ENCODE results near the gene SYCP1. TPM values are rescaled to one million over a fixed set of nuclear protein-coding genes. Genes with fewer than 3 reads are reported as not detected.

Gene SYCP1
- total RNA-seq, 1 donor from 2014 or later, result not detected

DNA sequence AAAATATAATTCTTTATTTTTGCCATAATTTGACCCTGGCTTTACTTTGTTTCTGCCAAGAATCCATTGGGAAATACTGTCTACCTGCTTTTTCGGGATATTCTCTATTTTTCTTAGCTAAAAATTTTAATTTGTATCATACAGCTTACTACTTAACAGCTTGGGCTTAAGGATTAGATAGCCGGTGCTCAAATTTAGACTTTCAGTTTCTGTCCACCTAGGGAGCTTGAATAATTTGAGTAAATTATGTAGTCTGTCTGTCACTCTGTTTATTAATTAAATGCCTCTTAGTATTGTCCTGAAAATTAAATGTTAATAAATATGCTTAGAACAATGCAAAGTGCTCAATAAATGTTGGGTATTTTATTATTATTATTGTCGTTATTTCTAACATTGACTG lies 6.7 kb downstream of the SYCP1 start:
- H3K4me3 Mint-ChIP-seq, result no peak overlapping the region
- no peak overlapping the region for H3K27ac Mint-ChIP-seq
- DNase-seq (ENCODE audit: extremely low spot score, unreplicated experiment), result no peak
- H3K27me3 Mint-ChIP-seq, result no peaks in the 10 kb centered on the region
- no peaks in the 10 kb centered on the region for H3K9me3 Mint-ChIP-seq
- H3K36me3 Mint-ChIP-seq, result no peaks in the 10 kb centered on the region
- TF ChIP-seq, protein P1, sequence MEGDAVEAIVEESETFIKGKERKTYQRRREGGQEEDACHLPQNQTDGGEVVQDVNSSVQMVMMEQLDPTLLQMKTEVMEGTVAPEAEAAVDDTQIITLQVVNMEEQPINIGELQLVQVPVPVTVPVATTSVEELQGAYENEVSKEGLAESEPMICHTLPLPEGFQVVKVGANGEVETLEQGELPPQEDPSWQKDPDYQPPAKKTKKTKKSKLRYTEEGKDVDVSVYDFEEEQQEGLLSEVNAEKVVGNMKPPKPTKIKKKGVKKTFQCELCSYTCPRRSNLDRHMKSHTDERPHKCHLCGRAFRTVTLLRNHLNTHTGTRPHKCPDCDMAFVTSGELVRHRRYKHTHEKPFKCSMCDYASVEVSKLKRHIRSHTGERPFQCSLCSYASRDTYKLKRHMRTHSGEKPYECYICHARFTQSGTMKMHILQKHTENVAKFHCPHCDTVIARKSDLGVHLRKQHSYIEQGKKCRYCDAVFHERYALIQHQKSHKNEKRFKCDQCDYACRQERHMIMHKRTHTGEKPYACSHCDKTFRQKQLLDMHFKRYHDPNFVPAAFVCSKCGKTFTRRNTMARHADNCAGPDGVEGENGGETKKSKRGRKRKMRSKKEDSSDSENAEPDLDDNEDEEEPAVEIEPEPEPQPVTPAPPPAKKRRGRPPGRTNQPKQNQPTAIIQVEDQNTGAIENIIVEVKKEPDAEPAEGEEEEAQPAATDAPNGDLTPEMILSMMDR (conservative IDR thresholded peaks at IDR 0.05), result no peak
- H3K4me1 Mint-ChIP-seq (ENCODE audit: unreplicated experiment), result no peaks in the 10 kb centered on the region

DNA sequence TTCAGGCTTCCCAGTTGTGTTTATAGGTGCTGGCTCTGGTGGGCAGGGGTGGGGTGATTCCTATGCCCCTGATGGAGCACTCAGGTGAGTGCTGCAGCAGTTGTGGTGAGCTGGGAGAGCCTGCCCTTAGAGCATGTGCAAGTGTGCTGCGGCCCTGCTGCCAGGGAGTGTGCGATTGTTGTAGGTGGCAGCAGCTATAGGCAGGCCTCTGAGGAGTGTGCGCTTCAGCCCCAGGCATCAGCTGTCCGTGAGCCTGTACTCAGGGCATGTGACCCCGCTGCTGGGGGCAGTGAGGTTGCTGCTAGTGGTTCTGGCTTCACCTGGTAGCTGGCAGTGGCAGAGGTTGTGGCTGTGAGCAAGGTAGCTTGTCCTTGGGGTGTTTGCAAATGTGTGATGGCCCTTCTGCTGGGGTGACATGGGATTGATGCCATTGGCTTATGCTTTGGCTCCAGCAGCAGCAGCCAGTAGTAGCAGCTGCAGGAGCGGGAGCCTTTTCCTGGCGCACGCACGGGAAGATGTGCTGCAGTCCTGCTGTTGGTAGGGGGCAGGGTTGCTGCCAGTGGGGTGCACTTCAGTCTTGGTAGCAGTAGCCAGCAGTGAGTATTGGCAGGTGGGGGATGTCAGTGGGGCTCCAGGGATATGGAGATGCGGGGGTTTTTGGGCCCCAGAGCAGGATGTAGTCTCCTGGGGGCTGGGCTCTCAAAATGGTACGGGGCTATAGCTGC lies 37.7 kb downstream of the SYCP1 start:
- TF ChIP-seq, protein P1 (conservative IDR thresholded peaks at IDR 0.05), result no peak
- Mint-ChIP-seq H3K27ac (no peak overlapping the region), H3K27me3 (peaks cover 5% of the 10 kb centered on the region), H3K9me3 (no peaks in the 10 kb centered on the region), H3K4me1 (ENCODE audit: unreplicated experiment) (no peaks in the 10 kb centered on the region), H3K4me3 (no peak overlapping the region), H3K36me3 (no peaks in the 10 kb centered on the region)
- no peak for DNase-seq (ENCODE audit: extremely low spot score, unreplicated experiment)

DNA sequence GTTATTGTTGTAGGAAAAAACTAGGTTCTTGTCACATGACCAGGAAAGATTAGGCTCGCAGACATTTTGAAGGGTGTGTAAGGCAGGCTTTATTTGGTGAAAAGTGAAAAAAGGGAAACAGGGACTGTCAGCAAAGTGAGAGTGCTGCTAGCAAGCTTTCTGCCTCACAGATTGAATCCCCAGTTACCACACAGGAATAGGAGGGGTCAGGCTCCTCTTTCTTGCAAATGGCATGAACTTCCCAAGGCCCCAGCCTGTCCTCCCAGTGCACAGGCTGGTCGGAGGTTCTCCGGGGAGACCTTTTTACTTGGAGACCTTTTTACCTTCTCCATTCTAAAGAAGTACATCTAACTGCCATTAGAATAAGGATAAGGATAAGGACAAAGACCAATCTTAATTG lies 42.1 kb downstream of the SYCP1 start:
- Mint-ChIP-seq H3K4me1 (ENCODE audit: unreplicated experiment) (peaks cover 3% of the 10 kb centered on the region), H3K9me3 (no peaks in the 10 kb centered on the region), H3K36me3 (no peaks in the 10 kb centered on the region), H3K27ac (no peak overlapping the region), H3K27me3 (peaks cover 5% of the 10 kb centered on the region), H3K4me3 (no peak overlapping the region)
- TF ChIP-seq, protein P1 (conservative IDR thresholded peaks at IDR 0.05), result no peak
- no peak for DNase-seq (ENCODE audit: extremely low spot score, unreplicated experiment)

GRCh38 chr1:114901814-114902213 lies 47.2 kb downstream of the SYCP1 start:
- H3K9me3 Mint-ChIP-seq, result peaks cover 4% of the 10 kb centered on the region
- peaks cover 5% of the 10 kb centered on the region for H3K4me1 Mint-ChIP-seq (ENCODE audit: unreplicated experiment)
- H3K27ac Mint-ChIP-seq, result no peak overlapping the region
- H3K27me3 Mint-ChIP-seq, result peaks cover 6% of the 10 kb centered on the region
- TF ChIP-seq, protein P1 (conservative IDR thresholded peaks at IDR 0.05), result no peak
- no peak for DNase-seq (ENCODE audit: extremely low spot score, unreplicated experiment)
- H3K4me3 Mint-ChIP-seq, result no peak overlapping the region
- no peaks in the 10 kb centered on the region for H3K36me3 Mint-ChIP-seq

GRCh38 chr1:114902343-114902742 lies 47.7 kb downstream of the SYCP1 start:
- H3K27me3 Mint-ChIP-seq, result peaks cover 5% of the 10 kb centered on the region
- H3K9me3 Mint-ChIP-seq, result peaks cover 4% of the 10 kb centered on the region
- no peak for DNase-seq (ENCODE audit: extremely low spot score, unreplicated experiment)
- TF ChIP-seq, protein P1 (conservative IDR thresholded peaks at IDR 0.05), result no peak
- no peaks in the 10 kb centered on the region for H3K36me3 Mint-ChIP-seq
- peaks cover 5% of the 10 kb centered on the region for H3K4me1 Mint-ChIP-seq (ENCODE audit: unreplicated experiment)
- H3K4me3 Mint-ChIP-seq, result no peak overlapping the region
- H3K27ac Mint-ChIP-seq, result no peak overlapping the region

Measured in type B pancreatic cell (in vitro differentiated cells).